ENCODE results near the gene GLI3.

Gene GLI3

DNA sequence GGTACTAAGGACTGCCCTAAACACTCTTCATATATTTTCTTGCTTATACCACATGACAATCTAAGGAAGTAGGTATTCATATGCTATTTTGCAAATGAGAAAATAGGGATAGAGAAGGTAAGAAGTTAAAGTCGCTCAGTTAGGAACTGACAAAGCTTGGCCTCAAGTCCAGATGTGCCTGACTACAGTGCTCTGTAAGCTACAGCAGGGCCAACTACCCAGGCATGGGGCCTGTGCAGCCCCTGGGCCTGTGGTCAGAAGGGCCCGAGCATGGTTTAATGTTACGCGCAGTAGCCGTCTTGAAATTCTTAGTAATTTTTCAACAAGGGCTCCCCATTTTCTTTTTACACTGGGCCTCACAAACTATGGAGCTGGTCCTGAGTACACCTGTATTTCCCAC is 146.2 kb downstream of the GLI3 start:
- FAIRE-seq (no peak), DNase-seq (ENCODE audit: insufficient read length, low spot score) (no peak)
- no peak for TF ChIP-seq SPI1 (IDR thresholded peaks at IDR 0.05; ENCODE audit: low read depth, low read length)
- TF ChIP-seq POLR2A (IDR thresholded peaks at IDR 0.05; ENCODE audit: low read depth, low read length), result no peak
- no peak for TF ChIP-seq TAF1 (IDR thresholded peaks at IDR 0.05; ENCODE audit: low read depth, low read length)
- no peak for TF ChIP-seq POU2F2 (IDR thresholded peaks at IDR 0.05; ENCODE audit: low read depth, low read length)
- TF ChIP-seq PAX5 (IDR thresholded peaks at IDR 0.05; ENCODE audit: insufficient read depth, low read length, severe bottlenecking), result no peak
- TF ChIP-seq POLR2AphosphoS5 (IDR thresholded peaks at IDR 0.05; ENCODE audit: low read depth, low read length), result no peak

DNA sequence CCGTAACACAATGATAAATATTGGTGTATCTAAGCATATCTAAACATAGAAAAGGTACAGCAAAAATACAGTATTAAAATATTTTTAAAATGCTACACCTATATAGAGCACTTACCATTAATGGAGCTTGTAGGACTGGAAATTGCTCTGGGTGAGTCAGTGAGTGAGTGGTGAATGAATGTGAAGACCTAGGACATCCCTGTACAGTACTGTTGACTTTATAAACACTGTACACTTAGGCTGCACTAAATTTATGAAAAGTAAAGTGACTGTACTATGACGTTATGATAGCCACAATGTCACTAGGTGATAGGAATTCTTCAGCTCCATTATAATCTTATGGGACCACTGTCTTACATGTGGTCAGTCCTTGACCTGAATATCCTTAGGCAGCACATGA is 147.0 kb downstream of the GLI3 start:
- DNase-seq (ENCODE audit: insufficient read length, low spot score) (no peak), FAIRE-seq (no peak)
- TF ChIP-seq SPI1 (IDR thresholded peaks at IDR 0.05; ENCODE audit: low read depth, low read length) (no peak), POLR2A (IDR thresholded peaks at IDR 0.05; ENCODE audit: low read depth, low read length) (no peak), PAX5 (IDR thresholded peaks at IDR 0.05; ENCODE audit: insufficient read depth, low read length, severe bottlenecking) (no peak), TAF1 (IDR thresholded peaks at IDR 0.05; ENCODE audit: low read depth, low read length) (no peak), POU2F2 (IDR thresholded peaks at IDR 0.05; ENCODE audit: low read depth, low read length) (no peak)

DNA sequence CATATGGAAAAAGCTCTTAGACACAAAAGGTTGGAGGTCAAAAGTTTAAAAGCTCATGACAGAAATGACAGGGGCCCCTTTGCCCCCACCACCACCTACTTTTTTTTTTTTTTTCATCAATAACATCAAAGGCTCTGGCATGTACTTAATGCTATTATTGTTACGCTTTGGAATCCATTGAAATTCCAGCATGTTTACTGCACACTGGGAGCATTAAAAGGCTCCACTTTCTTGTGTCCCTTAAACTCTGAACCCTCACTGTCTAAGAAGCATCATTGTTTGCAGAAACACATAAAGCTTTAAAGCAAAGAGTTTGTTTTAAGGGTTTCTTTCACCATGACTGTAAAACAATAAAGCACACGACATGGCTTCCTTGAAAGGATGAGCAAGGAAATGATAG is 149.4 kb downstream of the GLI3 start:
- DNase-seq (ENCODE audit: insufficient read length, low spot score) (no peak), FAIRE-seq (no peak)
- no peak for TF ChIP-seq TAF1 (IDR thresholded peaks at IDR 0.05; ENCODE audit: low read depth, low read length)
- no peak for TF ChIP-seq POLR2AphosphoS5 (IDR thresholded peaks at IDR 0.05; ENCODE audit: low read depth, low read length)
- no peak for TF ChIP-seq POLR2A (IDR thresholded peaks at IDR 0.05; ENCODE audit: low read depth, low read length)
- TF ChIP-seq SPI1 (IDR thresholded peaks at IDR 0.05; ENCODE audit: low read depth, low read length), result no peak
- no peak for TF ChIP-seq PAX5 (IDR thresholded peaks at IDR 0.05; ENCODE audit: insufficient read depth, low read length, severe bottlenecking)
- TF ChIP-seq POU2F2 (IDR thresholded peaks at IDR 0.05; ENCODE audit: low read depth, low read length), result no peak

DNA sequence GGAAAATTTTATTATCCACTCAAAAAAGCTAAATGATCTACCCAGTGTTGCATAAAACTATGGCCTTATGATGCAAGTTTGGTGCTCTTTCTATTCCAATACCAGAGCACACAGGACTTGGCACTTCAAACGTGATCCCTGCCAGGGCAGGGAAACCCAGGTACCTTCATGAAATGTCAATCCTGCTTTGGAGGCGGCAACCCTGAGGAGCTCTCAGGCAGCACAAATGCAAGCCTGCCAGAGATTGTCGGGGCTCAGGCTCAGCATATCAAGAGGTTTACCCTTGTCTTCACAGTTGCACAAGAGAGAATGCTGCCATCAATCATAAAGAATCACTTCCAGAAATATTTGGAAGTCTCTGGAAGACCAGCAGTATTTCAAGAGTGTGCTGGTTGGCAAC is 151.5 kb downstream of the GLI3 start:
- no peak for TF ChIP-seq TAF1 (IDR thresholded peaks at IDR 0.05; ENCODE audit: low read depth, low read length)
- no peak for TF ChIP-seq POLR2AphosphoS5 (IDR thresholded peaks at IDR 0.05; ENCODE audit: low read depth, low read length)
- TF ChIP-seq PAX5 (IDR thresholded peaks at IDR 0.05; ENCODE audit: insufficient read depth, low read length, severe bottlenecking), result no peak
- TF ChIP-seq POU2F2 (IDR thresholded peaks at IDR 0.05; ENCODE audit: low read depth, low read length), result no peak
- no peak for TF ChIP-seq SPI1 (IDR thresholded peaks at IDR 0.05; ENCODE audit: low read depth, low read length)
- no peak for TF ChIP-seq POLR2A (IDR thresholded peaks at IDR 0.05; ENCODE audit: low read depth, low read length)
- DNase-seq (ENCODE audit: insufficient read length, low spot score) (no peak), FAIRE-seq (no peak)

DNA sequence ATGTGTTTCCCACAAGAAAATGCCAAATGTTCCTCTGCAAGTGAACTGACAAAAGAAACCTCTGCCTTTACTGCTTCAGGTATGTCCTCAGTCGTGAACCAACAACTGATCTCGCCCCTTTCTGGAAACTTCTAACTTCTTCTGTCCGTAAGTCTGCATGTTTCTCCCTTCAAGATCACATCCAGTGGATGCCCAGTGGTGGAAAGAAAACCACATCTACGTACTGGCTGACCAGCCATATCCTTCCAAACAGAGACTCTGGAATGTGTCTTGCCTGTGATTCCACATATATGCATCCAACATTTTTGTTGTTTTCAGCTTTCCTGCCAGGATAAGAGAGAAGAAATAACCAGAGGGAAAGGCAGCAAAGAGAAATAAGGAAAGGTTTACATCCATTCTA is 152.7 kb downstream of the GLI3 start:
- FAIRE-seq (no peak), DNase-seq (ENCODE audit: insufficient read length, low spot score) (no peak)
- TF ChIP-seq TAF1 (IDR thresholded peaks at IDR 0.05; ENCODE audit: low read depth, low read length), result no peak
- TF ChIP-seq POLR2A (IDR thresholded peaks at IDR 0.05; ENCODE audit: low read depth, low read length), result no peak
- no peak for TF ChIP-seq PAX5 (IDR thresholded peaks at IDR 0.05; ENCODE audit: insufficient read depth, low read length, severe bottlenecking)
- TF ChIP-seq POU2F2 (IDR thresholded peaks at IDR 0.05; ENCODE audit: low read depth, low read length), result no peak
- no peak for TF ChIP-seq POLR2AphosphoS5 (IDR thresholded peaks at IDR 0.05; ENCODE audit: low read depth, low read length)
- TF ChIP-seq SPI1 (IDR thresholded peaks at IDR 0.05; ENCODE audit: low read depth, low read length), result no peak

DNA sequence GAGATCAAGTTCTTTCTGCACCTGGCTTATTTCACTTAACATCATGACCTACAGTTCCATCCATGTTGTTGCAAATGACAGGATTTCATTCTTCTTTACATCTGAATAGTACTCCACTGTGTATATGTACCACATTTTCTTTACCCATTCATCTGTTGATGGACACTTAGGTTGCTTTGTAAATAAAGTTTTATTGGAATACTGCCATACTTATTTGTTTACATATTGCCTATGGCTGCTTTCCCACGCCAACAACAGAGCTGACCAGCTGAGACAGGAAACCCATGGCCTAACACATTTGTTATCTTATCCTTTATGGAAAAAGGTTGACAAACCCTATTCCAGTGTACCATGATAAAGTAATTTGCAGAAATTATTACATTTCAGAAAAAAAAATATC is 153.7 kb downstream of the GLI3 start:
- DNase-seq (ENCODE audit: insufficient read length, low spot score), result no peak
- TF ChIP-seq SPI1 (IDR thresholded peaks at IDR 0.05; ENCODE audit: low read depth, low read length), result no peak
- TF ChIP-seq TAF1 (IDR thresholded peaks at IDR 0.05; ENCODE audit: low read depth, low read length), result no peak
- TF ChIP-seq POLR2A (IDR thresholded peaks at IDR 0.05; ENCODE audit: low read depth, low read length), result no peak
- TF ChIP-seq PAX5 (IDR thresholded peaks at IDR 0.05; ENCODE audit: insufficient read depth, low read length, severe bottlenecking), result no peak
- TF ChIP-seq POLR2AphosphoS5 (IDR thresholded peaks at IDR 0.05; ENCODE audit: low read depth, low read length), result no peak
- TF ChIP-seq POU2F2 (IDR thresholded peaks at IDR 0.05; ENCODE audit: low read depth, low read length), result no peak
- no peak for FAIRE-seq

DNA sequence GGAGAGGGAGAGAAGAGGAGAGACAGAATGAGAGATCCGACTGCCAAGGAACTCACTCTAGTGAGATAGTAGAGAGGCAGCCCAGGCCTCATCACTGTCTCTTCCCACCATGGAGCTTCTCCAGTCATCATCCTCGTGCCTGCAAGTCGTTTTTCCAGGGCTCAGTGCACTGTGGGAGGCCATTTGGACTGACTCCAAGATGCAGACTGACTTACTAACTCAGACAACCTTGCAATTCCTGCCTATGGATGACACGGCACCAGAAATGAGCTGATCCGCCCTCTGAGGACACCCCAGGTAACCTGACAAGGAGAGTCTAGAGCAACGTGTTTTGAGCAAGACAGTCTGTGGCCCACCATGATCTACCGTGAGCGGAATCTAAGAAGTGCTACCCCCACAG is 154.9 kb downstream of the GLI3 start:
- TF ChIP-seq POLR2A (IDR thresholded peaks at IDR 0.05; ENCODE audit: low read depth, low read length) (no peak), TAF1 (IDR thresholded peaks at IDR 0.05; ENCODE audit: low read depth, low read length) (no peak), POLR2AphosphoS5 (IDR thresholded peaks at IDR 0.05; ENCODE audit: low read depth, low read length) (no peak), PAX5 (IDR thresholded peaks at IDR 0.05; ENCODE audit: insufficient read depth, low read length, severe bottlenecking) (no peak), SPI1 (IDR thresholded peaks at IDR 0.05; ENCODE audit: low read depth, low read length) (no peak), POU2F2 (IDR thresholded peaks at IDR 0.05; ENCODE audit: low read depth, low read length) (no peak)
- FAIRE-seq (no peak), DNase-seq (ENCODE audit: insufficient read length, low spot score) (no peak)

DNA sequence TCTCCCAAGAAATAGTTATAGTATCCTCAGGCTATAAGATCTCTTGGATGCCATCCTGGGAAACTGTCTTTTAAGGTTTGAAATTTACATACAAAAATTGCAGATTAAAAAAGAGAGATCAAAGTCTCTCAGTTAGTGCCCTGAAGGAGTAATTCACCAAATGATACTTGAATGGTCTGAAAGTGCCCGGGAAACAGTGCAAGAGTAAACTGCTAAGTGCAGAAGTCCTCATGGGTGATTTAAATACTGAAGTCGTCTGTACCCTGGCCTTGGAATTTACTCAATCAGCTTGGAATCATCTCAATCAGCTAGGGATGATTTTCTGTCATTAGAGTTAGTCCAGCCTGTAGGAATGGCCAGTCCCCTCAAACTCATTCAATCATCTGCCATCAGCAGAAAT is 155.3 kb downstream of the GLI3 start:
- DNase-seq (ENCODE audit: insufficient read length, low spot score), result no peak
- no peak for FAIRE-seq

DNA sequence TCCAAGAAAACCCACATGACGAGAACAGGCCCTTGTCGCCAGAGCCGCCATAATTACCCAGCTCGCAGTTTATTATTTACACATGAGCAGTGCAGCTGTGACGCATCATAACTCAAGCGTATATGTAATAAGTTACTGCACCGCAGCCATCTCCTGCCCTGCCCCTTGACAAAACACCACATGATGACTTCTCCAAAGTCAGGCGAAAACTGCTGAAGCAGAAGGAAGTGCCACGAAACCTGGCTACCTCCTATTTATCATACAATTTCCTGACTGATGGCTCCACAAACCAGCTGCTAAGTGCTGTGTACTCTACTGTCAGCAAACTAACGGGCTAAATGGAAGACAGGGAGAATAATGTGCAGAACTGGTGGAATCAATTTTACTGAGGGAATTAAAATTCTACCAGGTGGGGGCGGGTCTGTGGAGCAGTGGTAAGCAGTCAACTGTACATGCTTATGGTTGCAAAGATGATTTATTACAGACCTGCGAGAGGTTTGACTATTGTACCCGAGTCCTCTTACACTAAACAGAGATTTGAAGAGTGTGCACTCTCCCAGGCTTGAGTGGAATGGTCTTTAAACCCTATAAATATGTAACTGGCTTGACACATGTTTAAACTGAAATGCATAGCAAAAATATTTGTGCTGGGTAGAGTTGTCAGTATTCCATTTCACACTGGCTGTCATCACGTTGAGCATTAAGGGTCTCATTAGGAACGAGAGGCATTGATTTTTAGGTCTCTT is 156.0 kb downstream of the GLI3 start:
- TF ChIP-seq POU2F2 (IDR thresholded peaks at IDR 0.05; ENCODE audit: low read depth, low read length) (no peak), POLR2AphosphoS5 (IDR thresholded peaks at IDR 0.05; ENCODE audit: low read depth, low read length) (no peak), SPI1 (IDR thresholded peaks at IDR 0.05; ENCODE audit: low read depth, low read length) (no peak), TAF1 (IDR thresholded peaks at IDR 0.05; ENCODE audit: low read depth, low read length) (no peak), PAX5 (IDR thresholded peaks at IDR 0.05; ENCODE audit: insufficient read depth, low read length, severe bottlenecking) (no peak), POLR2A (IDR thresholded peaks at IDR 0.05; ENCODE audit: low read depth, low read length) (no peak)
- no peak for FAIRE-seq
- DNase-seq (ENCODE audit: insufficient read length, low spot score), result no peak

More for the DNA sequence above, 155.3 kb downstream of the GLI3 start:
- TF ChIP-seq POLR2AphosphoS5 (IDR thresholded peaks at IDR 0.05; ENCODE audit: low read depth, low read length) (no peak), POU2F2 (IDR thresholded peaks at IDR 0.05; ENCODE audit: low read depth, low read length) (no peak), SPI1 (IDR thresholded peaks at IDR 0.05; ENCODE audit: low read depth, low read length) (no peak), PAX5 (IDR thresholded peaks at IDR 0.05; ENCODE audit: insufficient read depth, low read length, severe bottlenecking) (no peak), POLR2A (IDR thresholded peaks at IDR 0.05; ENCODE audit: low read depth, low read length) (no peak), TAF1 (IDR thresholded peaks at IDR 0.05; ENCODE audit: low read depth, low read length) (no peak)
